Measurements from ENCODE around the gene DHX16. TPM values are rescaled to one million over a fixed set of nuclear protein-coding genes. Genes with fewer than 3 reads are reported as not detected.

DHX16 gene
- total and polyA plus RNA-seq, 9 of the 15 experiments (the other 6 are each of a cell fraction or from before 2014, with no cell fraction given) = 14.6 to 66.1 (median 47.5) TPM

DNA sequence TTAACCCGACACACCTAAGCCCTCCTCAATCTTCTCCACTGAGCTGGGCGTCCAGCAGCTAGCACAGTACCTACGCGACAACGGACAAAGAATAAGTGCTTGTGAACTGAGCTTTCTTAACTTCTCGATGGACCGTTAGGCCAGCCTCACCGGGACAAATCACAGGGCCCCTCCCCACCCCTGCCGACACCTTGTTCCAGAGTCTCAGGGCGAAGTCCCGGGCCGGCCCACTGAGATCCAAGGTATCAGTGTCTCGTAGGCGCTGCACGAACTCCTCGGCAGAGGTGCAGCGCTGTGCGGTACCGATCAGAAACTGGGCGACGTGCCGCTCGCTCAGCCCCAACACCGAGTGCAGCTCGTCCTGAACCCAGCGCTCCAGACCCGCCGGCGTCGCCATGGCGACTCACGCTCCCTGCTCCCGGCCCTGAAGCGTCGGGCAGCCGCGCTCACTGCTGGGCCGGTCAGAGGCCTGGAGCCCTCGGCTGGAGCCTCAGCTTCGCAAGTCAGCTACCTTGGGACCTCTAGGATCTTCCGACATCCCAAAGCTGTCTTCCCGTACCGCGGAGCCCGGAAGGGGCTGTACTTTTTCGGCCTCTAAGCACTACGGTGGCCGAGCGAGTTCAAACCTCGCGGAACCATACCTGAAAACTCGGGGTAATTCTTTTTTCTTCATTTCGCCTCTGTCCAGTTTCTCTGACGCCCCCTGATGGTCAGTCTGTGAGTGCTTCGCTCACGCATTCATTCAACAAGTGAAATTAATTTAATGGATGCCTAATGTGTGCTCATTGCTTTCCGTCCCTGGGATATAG lies at the start of gene DHX16 (continued):
- TF ChIP-seq, protein P1, sequence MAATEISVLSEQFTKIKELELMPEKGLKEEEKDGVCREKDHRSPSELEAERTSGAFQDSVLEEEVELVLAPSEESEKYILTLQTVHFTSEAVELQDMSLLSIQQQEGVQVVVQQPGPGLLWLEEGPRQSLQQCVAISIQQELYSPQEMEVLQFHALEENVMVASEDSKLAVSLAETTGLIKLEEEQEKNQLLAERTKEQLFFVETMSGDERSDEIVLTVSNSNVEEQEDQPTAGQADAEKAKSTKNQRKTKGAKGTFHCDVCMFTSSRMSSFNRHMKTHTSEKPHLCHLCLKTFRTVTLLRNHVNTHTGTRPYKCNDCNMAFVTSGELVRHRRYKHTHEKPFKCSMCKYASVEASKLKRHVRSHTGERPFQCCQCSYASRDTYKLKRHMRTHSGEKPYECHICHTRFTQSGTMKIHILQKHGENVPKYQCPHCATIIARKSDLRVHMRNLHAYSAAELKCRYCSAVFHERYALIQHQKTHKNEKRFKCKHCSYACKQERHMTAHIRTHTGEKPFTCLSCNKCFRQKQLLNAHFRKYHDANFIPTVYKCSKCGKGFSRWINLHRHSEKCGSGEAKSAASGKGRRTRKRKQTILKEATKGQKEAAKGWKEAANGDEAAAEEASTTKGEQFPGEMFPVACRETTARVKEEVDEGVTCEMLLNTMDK (IDR thresholded peaks at IDR 0.05; ENCODE audit: borderline replicate concordance, insufficient read depth, low read depth, low read length, poor library complexity, severe bottlenecking) = peak; percentile 79
- TF ChIP-seq, protein P2, sequence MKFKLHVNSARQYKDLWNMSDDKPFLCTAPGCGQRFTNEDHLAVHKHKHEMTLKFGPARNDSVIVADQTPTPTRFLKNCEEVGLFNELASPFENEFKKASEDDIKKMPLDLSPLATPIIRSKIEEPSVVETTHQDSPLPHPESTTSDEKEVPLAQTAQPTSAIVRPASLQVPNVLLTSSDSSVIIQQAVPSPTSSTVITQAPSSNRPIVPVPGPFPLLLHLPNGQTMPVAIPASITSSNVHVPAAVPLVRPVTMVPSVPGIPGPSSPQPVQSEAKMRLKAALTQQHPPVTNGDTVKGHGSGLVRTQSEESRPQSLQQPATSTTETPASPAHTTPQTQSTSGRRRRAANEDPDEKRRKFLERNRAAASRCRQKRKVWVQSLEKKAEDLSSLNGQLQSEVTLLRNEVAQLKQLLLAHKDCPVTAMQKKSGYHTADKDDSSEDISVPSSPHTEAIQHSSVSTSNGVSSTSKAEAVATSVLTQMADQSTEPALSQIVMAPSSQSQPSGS (CRISPR knock-in tag; IDR thresholded peaks at IDR 0.05) = no peak
- TF ChIP-seq PYGO2 (tag; IDR thresholded peaks at IDR 0.05) (no peak), ZNF57 (CRISPR knock-in tag; IDR thresholded peaks at IDR 0.05) (0 out of 2 replicates have a peak, but pooled peaks have one; percentile 25), CHD1 (IDR thresholded peaks at IDR 0.05; ENCODE audit: low read length) (peak; percentile 23), LEF1 (IDR thresholded peaks at IDR 0.05) (no peak), ZNF436 (CRISPR knock-in tag; IDR thresholded peaks at IDR 0.05) (no peak), TARDBP (IDR thresholded peaks at IDR 0.05) (0 out of 2 replicates have a peak, but pooled peaks have one; percentile 51), ZNF165 (CRISPR knock-in tag; IDR thresholded peaks at IDR 0.05; ENCODE audit: borderline replicate concordance) (no peak), TAF1 (IDR thresholded peaks at IDR 0.05; ENCODE audit: control insufficient read depth, extremely low read depth, insufficient read depth, low read length, severe bottlenecking) (peak; percentile 60), RBM15 (IDR thresholded peaks at IDR 0.05; ENCODE audit: insufficient read depth, low read length) (no peak), HLTF (IDR thresholded peaks at IDR 0.05) (no peak), CBX3 (IDR thresholded peaks at IDR 0.05; ENCODE audit: borderline replicate concordance in 1 of 2, low read length in 2 of 2) (peak in 1 of 2 experiments; percentile 92; a peak in 2 of 3 replicates)
- TF ChIP-seq, protein P3, sequence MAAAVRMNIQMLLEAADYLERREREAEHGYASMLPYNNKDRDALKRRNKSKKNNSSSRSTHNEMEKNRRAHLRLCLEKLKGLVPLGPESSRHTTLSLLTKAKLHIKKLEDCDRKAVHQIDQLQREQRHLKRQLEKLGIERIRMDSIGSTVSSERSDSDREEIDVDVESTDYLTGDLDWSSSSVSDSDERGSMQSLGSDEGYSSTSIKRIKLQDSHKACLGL (CRISPR knock-in tag; IDR thresholded peaks at IDR 0.05; ENCODE audit: borderline replicate concordance, poor library complexity, severe bottlenecking) = no peak
- TF ChIP-seq, protein P4, sequence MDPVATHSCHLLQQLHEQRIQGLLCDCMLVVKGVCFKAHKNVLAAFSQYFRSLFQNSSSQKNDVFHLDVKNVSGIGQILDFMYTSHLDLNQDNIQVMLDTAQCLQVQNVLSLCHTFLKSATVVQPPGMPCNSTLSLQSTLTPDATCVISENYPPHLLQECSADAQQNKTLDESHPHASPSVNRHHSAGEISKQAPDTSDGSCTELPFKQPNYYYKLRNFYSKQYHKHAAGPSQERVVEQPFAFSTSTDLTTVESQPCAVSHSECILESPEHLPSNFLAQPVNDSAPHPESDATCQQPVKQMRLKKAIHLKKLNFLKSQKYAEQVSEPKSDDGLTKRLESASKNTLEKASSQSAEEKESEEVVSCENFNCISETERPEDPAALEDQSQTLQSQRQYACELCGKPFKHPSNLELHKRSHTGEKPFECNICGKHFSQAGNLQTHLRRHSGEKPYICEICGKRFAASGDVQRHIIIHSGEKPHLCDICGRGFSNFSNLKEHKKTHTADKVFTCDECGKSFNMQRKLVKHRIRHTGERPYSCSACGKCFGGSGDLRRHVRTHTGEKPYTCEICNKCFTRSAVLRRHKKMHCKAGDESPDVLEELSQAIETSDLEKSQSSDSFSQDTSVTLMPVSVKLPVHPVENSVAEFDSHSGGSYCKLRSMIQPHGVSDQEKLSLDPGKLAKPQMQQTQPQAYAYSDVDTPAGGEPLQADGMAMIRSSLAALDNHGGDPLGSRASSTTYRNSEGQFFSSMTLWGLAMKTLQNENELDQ (CRISPR knock-in tag; IDR thresholded peaks at IDR 0.05; ENCODE audit: borderline replicate concordance) = peak; percentile 87; the same call in 1 of the 2 replicates
- TF ChIP-seq, protein P5, sequence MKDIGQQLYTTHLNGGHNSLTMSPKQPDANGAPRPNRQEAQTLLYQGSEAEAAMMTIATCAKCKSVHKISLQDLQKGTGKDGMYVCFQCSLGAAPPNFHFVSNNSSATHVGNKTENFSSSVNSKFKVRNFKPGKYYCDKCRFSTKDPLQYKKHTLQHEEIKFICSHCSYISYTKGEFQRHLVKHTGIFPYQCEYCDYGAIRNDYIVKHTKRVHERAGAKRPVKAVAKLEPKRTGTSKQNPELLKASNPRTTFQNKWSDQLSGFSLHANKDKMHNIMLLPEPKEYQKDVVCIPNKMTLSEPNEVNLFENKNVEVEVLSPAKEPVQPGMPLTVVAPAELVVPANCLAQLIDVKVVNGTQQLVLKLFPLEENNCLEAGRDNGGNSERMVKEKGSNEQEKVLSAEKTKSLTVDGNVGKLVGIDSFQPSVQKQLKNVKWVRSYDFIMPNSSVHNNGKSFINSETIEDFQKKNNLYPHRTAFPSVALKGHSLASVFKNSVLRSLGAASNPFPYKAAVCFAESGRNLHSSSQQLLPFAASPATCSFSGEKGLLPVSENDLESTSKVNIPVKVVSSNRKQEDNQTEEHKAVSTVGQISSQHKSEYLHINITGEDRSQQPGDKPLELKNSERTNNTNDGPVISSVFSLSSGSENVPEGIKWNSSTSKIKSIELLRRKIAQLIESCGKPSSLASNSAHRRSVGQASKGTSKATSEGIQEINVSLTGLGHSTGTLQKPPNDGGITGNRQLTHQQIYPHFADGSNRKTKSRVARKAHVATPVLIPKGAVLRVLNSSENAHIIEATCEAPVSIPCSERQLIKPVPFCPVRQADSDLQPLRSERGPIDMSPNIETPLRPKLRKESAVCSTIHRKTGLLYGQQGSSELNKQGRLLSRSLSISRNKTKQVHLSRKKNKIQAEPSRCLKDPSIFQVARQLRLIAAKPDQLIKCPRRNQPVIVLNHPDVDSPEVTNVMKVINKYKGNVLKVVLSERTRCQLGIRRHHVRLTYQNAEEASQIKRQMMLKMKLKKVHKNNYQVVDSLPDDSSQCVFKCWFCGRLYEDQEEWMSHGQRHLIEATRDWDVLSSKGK (CRISPR knock-in tag; IDR thresholded peaks at IDR 0.05) = no peak

Data from K562 (cell line).